Measurements from ENCODE around the gene FGFR4. TPM values are rescaled to one million over a fixed set of nuclear protein-coding genes. Genes with fewer than 3 reads are reported as not detected.

FGFR4 gene
- polyA plus RNA-seq, 1 of the 3 experiments (the other 2 are of a cell fraction): 5.6 TPM

DNA sequence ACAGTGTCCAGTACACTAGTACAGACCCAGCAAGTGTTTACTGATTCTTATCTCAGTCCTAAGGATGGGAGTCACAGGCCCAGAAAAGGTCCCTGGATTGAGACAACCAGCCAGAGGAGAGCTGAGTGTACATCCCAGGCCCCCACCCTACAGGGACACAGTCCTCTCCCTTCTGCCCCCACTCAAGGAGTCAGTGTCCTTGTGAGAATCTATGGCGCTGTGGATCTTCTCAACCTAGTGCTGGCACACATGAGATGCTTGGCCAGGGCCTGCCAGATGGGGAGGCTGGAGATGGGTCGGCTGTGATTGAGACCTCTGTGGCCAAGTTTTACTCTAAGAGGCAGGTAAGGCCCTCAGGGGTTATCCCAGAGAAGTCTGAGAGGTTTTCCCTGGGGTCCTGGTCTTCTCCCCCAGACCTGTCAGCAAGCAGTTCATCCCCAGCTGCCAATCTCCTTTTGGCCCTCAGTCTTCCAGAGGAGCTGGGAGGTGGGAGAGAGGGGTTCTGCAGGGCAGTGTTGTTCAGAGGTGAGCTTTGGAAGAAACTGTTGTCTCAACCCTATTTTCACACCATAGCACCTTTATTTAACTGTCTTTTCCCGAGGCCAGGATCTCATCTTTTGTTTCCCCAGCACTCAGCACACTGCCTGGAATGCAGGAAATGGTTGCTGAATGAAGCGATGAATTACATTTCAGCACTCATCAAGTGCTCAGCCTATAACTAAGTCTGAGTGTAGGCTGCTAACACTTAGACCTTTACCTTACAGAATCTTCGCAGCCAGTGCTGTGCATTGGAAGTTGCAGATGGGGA lies 43.7 kb downstream of the FGFR4 start:
- CTCF ChIA-PET: interaction anchor here (1.1 to 2.9 kb wide), 4 partner anchors 16 to 179 kb away, joined by 3 to 13 read pairs (median 4); no protein-coding TSS in a partner anchor
- peak overlapping the region; percentile 69; the same call in 1 of the 2 replicates for H2AFZ ChIP-seq (ENCODE audit: low read depth)
- H3K4me1 ChIP-seq (ENCODE audit: control insufficient read depth in 1 of 2, insufficient read depth in 2 of 2, low read depth in 1 of 2, low read length in 1 of 2): peaks cover 8 to 18% of the 10 kb centered on the region in 2 experiments; a peak in 3 of 4 replicates
- no peak overlapping the region for H3K9ac ChIP-seq
- peaks cover 10% of the 10 kb centered on the region; the same call in 1 of the 2 replicates for H3K79me2 ChIP-seq (ENCODE audit: insufficient read depth)
- H3K4me2 ChIP-seq: peak overlapping the region; percentile 41; the same call in 1 of the 2 replicates
- peaks cover 4% of the 10 kb centered on the region for H3F3A ChIP-seq (replicated peaks; ENCODE audit: insufficient read depth)
- no peaks in the 10 kb centered on the region for H4K20me1 ChIP-seq (ENCODE audit: insufficient read depth)
- no peak overlapping the region for H3K4me3 ChIP-seq (ENCODE audit: low read depth in 2 of 2, low read length in 1 of 2)
- no peaks in the 10 kb centered on the region for H3K9me3 ChIP-seq
- WGBS (ENCODE audit: low lambda C conversion rate): 75% methylated on average over 5 of the region's 5 CpGs
- POLR2A ChIA-PET: no interaction called here
- TF ChIP-seq RAD21 (IDR thresholded peaks at IDR 0.05; ENCODE audit: low read length) (no peak), MEF2A (IDR thresholded peaks at IDR 0.05; ENCODE audit: borderline replicate concordance, low read depth) (no peak), RCOR1 (IDR thresholded peaks at IDR 0.05; ENCODE audit: low read length) (no peak), FOXM1 (IDR thresholded peaks at IDR 0.05; ENCODE audit: low read depth) (no peak), POLR2AphosphoS5 (IDR thresholded peaks at IDR 0.05; ENCODE audit: low read depth, low read length) (no peak), ELF1 (IDR thresholded peaks at IDR 0.05) (no peak), FOSL2 (IDR thresholded peaks at IDR 0.05; ENCODE audit: borderline replicate concordance, low read depth) (no peak), TEAD4 (IDR thresholded peaks at IDR 0.05; ENCODE audit: borderline replicate concordance, insufficient read depth) (no peak), EP300 (IDR thresholded peaks at IDR 0.05; ENCODE audit: borderline replicate concordance in 1 of 2, low read depth in 1 of 2, low read length in 1 of 2) (no peak)
- TF ChIP-seq, protein P1, sequence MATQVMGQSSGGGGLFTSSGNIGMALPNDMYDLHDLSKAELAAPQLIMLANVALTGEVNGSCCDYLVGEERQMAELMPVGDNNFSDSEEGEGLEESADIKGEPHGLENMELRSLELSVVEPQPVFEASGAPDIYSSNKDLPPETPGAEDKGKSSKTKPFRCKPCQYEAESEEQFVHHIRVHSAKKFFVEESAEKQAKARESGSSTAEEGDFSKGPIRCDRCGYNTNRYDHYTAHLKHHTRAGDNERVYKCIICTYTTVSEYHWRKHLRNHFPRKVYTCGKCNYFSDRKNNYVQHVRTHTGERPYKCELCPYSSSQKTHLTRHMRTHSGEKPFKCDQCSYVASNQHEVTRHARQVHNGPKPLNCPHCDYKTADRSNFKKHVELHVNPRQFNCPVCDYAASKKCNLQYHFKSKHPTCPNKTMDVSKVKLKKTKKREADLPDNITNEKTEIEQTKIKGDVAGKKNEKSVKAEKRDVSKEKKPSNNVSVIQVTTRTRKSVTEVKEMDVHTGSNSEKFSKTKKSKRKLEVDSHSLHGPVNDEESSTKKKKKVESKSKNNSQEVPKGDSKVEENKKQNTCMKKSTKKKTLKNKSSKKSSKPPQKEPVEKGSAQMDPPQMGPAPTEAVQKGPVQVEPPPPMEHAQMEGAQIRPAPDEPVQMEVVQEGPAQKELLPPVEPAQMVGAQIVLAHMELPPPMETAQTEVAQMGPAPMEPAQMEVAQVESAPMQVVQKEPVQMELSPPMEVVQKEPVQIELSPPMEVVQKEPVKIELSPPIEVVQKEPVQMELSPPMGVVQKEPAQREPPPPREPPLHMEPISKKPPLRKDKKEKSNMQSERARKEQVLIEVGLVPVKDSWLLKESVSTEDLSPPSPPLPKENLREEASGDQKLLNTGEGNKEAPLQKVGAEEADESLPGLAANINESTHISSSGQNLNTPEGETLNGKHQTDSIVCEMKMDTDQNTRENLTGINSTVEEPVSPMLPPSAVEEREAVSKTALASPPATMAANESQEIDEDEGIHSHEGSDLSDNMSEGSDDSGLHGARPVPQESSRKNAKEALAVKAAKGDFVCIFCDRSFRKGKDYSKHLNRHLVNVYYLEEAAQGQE (IDR thresholded peaks at IDR 0.05; ENCODE audit: low read depth, low read length): no peak
- TF ChIP-seq, protein P2, sequence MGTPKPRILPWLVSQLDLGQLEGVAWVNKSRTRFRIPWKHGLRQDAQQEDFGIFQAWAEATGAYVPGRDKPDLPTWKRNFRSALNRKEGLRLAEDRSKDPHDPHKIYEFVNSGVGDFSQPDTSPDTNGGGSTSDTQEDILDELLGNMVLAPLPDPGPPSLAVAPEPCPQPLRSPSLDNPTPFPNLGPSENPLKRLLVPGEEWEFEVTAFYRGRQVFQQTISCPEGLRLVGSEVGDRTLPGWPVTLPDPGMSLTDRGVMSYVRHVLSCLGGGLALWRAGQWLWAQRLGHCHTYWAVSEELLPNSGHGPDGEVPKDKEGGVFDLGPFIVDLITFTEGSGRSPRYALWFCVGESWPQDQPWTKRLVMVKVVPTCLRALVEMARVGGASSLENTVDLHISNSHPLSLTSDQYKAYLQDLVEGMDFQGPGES (IDR thresholded peaks at IDR 0.05; ENCODE audit: low read depth, low read length): no peak
- TF ChIP-seq, protein P3, sequence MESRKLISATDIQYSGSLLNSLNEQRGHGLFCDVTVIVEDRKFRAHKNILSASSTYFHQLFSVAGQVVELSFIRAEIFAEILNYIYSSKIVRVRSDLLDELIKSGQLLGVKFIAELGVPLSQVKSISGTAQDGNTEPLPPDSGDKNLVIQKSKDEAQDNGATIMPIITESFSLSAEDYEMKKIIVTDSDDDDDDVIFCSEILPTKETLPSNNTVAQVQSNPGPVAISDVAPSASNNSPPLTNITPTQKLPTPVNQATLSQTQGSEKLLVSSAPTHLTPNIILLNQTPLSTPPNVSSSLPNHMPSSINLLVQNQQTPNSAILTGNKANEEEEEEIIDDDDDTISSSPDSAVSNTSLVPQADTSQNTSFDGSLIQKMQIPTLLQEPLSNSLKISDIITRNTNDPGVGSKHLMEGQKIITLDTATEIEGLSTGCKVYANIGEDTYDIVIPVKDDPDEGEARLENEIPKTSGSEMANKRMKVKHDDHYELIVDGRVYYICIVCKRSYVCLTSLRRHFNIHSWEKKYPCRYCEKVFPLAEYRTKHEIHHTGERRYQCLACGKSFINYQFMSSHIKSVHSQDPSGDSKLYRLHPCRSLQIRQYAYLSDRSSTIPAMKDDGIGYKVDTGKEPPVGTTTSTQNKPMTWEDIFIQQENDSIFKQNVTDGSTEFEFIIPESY (IDR thresholded peaks at IDR 0.05; ENCODE audit: borderline replicate concordance, low read depth): no peak
- TF ChIP-seq, protein P4, sequence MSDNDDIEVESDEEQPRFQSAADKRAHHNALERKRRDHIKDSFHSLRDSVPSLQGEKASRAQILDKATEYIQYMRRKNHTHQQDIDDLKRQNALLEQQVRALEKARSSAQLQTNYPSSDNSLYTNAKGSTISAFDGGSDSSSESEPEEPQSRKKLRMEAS (IDR thresholded peaks at IDR 0.05; ENCODE audit: low read depth): no peak
- TF ChIP-seq, protein P5, sequence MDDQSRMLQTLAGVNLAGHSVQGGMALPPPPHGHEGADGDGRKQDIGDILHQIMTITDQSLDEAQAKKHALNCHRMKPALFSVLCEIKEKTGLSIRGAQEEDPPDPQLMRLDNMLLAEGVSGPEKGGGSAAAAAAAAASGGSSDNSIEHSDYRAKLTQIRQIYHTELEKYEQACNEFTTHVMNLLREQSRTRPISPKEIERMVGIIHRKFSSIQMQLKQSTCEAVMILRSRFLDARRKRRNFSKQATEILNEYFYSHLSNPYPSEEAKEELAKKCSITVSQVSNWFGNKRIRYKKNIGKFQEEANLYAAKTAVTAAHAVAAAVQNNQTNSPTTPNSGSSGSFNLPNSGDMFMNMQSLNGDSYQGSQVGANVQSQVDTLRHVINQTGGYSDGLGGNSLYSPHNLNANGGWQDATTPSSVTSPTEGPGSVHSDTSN (IDR thresholded peaks at IDR 0.05): no peak
- peaks cover 5% of the 10 kb centered on the region in 2 experiments for H3K36me3 ChIP-seq (replicated peaks in 1 of 2; ENCODE audit: control insufficient read depth in 1 of 2, insufficient read depth in 2 of 2, low read length in 1 of 2)
- H3K27ac ChIP-seq (ENCODE audit: low read depth in 2 of 2, low read length in 1 of 2): no peak overlapping the region
- no peaks in the 10 kb centered on the region for H3K9me2 ChIP-seq
- no peak for DNase-seq
- H3K27me3 ChIP-seq (ENCODE audit: insufficient read depth): no peaks in the 10 kb centered on the region
